Smooth muscle cell (in vitro differentiated cells): Measurements from ENCODE around the gene MSI1. TPM values are rescaled to one million over a fixed set of nuclear protein-coding genes. Genes with fewer than 3 reads are reported as not detected.

Experiments
- DNase-seq: peaks from one replicate; lab custom pipeline; 2025; ENCODE audit not compliant: unreplicated experiment; lab: John Stamatoyannopoulos, UW
- H2AFZ ChIP-seq: fragments of 200-600 bp; sonication (generic); 2 replicates; pipeline ENCODE4 v1.6.0; 2016; ENCODE audit warnings: antibody characterized with exemption, low read depth, mild to moderate bottlenecking
- H3F3A ChIP-seq: fragments of 200-600 bp; sonication (generic); 2 replicates; pipeline ENCODE4 v1.6.0; 2017; ENCODE audit warnings: antibody characterized with exemption, low read depth
- H3K27ac ChIP-seq: fragments of 200-600 bp; sonication (generic); 2 replicates; pipeline ENCODE4 v1.5.1; 2016; ENCODE audit warnings: low read depth, mild to moderate bottlenecking
- H3K27me3 ChIP-seq: fragments of 200-600 bp; sonication (generic); 2 replicates; pipeline ENCODE4 v1.6.1; 2016; ENCODE audit warnings: low read depth, mild to moderate bottlenecking
- H3K36me3 ChIP-seq: fragments of 200-600 bp; sonication (generic); 2 replicates; pipeline ENCODE4 v1.5.1; 2016; ENCODE audit warnings: low read depth
- H3K4me1 ChIP-seq: fragments of 200-600 bp; sonication (generic); 2 replicates; pipeline ENCODE4 v1.5.1; 2016; ENCODE audit warnings: low read depth
- H3K4me2 ChIP-seq: fragments of 200-600 bp; sonication (generic); 2 replicates; pipeline ENCODE4 v1.6.0; 2016; ENCODE audit warnings: mild to moderate bottlenecking
- H3K4me3 ChIP-seq: fragments of 200-600 bp; sonication (generic); 2 replicates; pipeline ENCODE4 v1.5.1; 2016; ENCODE audit warnings: mild to moderate bottlenecking
- H3K79me2 ChIP-seq: fragments of 200-600 bp; sonication (generic); 2 replicates; pipeline ENCODE4 v1.6.0; 2016; ENCODE audit warnings: low read depth, mild to moderate bottlenecking
- H3K9ac ChIP-seq: fragments of 200-600 bp; sonication (generic); 2 replicates; pipeline ENCODE4 v1.6.0; 2016; ENCODE audit warnings: low read depth
- H3K9me3 ChIP-seq: fragments of 200-600 bp; sonication (generic); replicated peaks from 2 replicates; pipeline ENCODE4 v1.5.1; 2016; ENCODE audit warnings: low read depth
- H4K20me1 ChIP-seq: fragments of 200-600 bp; sonication (generic); 2 replicates; pipeline ENCODE4 v1.6.0; 2016; ENCODE audit warnings: low read depth
- CTCF ChIP-seq: fragments of 200-600 bp; sonication (generic); IDR thresholded peaks from 2 replicates; pipeline ENCODE4 v1.5.1; 2017; ENCODE audit warnings: borderline replicate concordance, mild to moderate bottlenecking, antibody characterized with exemption; ENCODE audit not compliant: insufficient read depth, poor library complexity, severe bottlenecking
- WGBS: methylation state at CpG from one replicate; pipeline ENCODE4 v1.1.7; 2016; ENCODE audit warnings: low lambda C conversion rate; 5-methylcytosine and 5-hydroxymethylcytosine counted together
- polyA plus RNA-seq: library from polyadenylated mRNA; unstranded; fragments of >200 nt; fragmentation: Nextera tagmentation; extraction: Ambion mirVana; gene quantifications from 2 replicates; pipeline ENCODE4 v1.2.1, GENCODE V29; 2016
- total RNA-seq: library from RNA; depleted of rRNA; stranded (reverse); fragments of >200 nt; gene quantifications from 2 replicates; pipeline ENCODE4 v1.2.3, GENCODE V29; 2014

MSI1 gene
- total and polyA plus RNA-seq, 2 experiments from 2014 or later, result 1.3 to 6.8 TPM

GRCh38 chr12:120332041-120332440, 36.9 kb downstream of the MSI1 start:
- Histone ChIP-seq H3K79me2 (no peaks in the 10 kb centered on the region), H3F3A (no peaks in the 10 kb centered on the region), H3K27me3 (no peaks in the 10 kb centered on the region), H3K4me3 (no peak overlapping the region), H3K9ac (no peak overlapping the region), H4K20me1 (no peaks in the 10 kb centered on the region), H2AFZ (no peak overlapping the region), H3K9me3 (no peaks in the 10 kb centered on the region), H3K4me1 (no peaks in the 10 kb centered on the region), H3K4me2 (no peak overlapping the region), H3K36me3 (no peaks in the 10 kb centered on the region), H3K27ac (no peak overlapping the region)
- TF ChIP-seq CTCF, result no peak
- no peak for DNase-seq
- 81% methylated on average over 5 of the region's 5 CpGs for WGBS

GRCh38 chr12:120331390-120331789, 37.6 kb downstream of the MSI1 start:
- H3K4me3 ChIP-seq, result no peak overlapping the region
- no peaks in the 10 kb centered on the region for H3K4me1 ChIP-seq
- no peak overlapping the region for H3K27ac ChIP-seq
- no peaks in the 10 kb centered on the region for H4K20me1 ChIP-seq
- no peaks in the 10 kb centered on the region for H3F3A ChIP-seq
- DNase-seq, result no peak
- H3K27me3 ChIP-seq, result no peaks in the 10 kb centered on the region
- no peaks in the 10 kb centered on the region for H3K9me3 ChIP-seq
- H3K9ac ChIP-seq, result no peak overlapping the region
- H3K36me3 ChIP-seq, result no peaks in the 10 kb centered on the region
- no peak overlapping the region for H3K4me2 ChIP-seq
- TF ChIP-seq CTCF, result no peak
- H2AFZ ChIP-seq, result no peak overlapping the region
- no peaks in the 10 kb centered on the region for H3K79me2 ChIP-seq
- WGBS, result 78% methylated on average over 3 of the region's 3 CpGs

- DNase-seq, result no peak
These were observed 40.7 kb downstream of the MSI1 start for GRCh38 chr12:120328228-120328627.

More at GRCh38 chr12:120328228-120328627, 40.7 kb downstream of the MSI1 start:
- 86% methylated on average over 4 of the region's 4 CpGs for WGBS
- TF ChIP-seq CTCF, result no peak
- Histone ChIP-seq H3K4me1 (no peaks in the 10 kb centered on the region), H3K36me3 (no peaks in the 10 kb centered on the region), H3K4me2 (no peak overlapping the region), H4K20me1 (no peaks in the 10 kb centered on the region), H3K9ac (no peak overlapping the region), H3K9me3 (no peaks in the 10 kb centered on the region), H3F3A (no peaks in the 10 kb centered on the region), H3K27ac (no peak overlapping the region), H3K27me3 (no peaks in the 10 kb centered on the region), H3K4me3 (no peak overlapping the region), H3K79me2 (no peaks in the 10 kb centered on the region), H2AFZ (no peak overlapping the region)
